Endothelial cell (in vitro differentiated cells): ENCODE measurements around the gene COL25A1. TPM values are rescaled to one million over a fixed set of nuclear protein-coding genes. Genes with fewer than 3 reads are reported as not detected.

ENCODE experiments used
- DNase-seq: peaks from one replicate; pipeline ENCODE4 v3.0.0; 2021; ENCODE audit warnings: low spot score
- H3K27ac Mint-ChIP-seq: one replicate; pipeline ENCODE4 v1.8.0; 2021; ENCODE audit warnings: mixed read lengths, inconsistent platforms; ENCODE audit not compliant: unreplicated experiment
- H3K27me3 Mint-ChIP-seq: one replicate; pipeline ENCODE4 v1.8.0; 2021; ENCODE audit warnings: mild to moderate bottlenecking, moderate library complexity, mixed read lengths, inconsistent platforms; ENCODE audit not compliant: unreplicated experiment
- H3K36me3 Mint-ChIP-seq: one replicate; pipeline ENCODE4 v1.8.0; 2021; ENCODE audit warnings: mild to moderate bottlenecking, low read depth, mixed read lengths, inconsistent platforms; ENCODE audit not compliant: unreplicated experiment
- H3K4me1 Mint-ChIP-seq: one replicate; pipeline ENCODE4 v1.8.0; 2021; ENCODE audit warnings: mild to moderate bottlenecking, mixed read lengths, inconsistent platforms; ENCODE audit not compliant: unreplicated experiment
- H3K4me3 Mint-ChIP-seq: one replicate; pipeline ENCODE4 v1.8.0; 2021; ENCODE audit warnings: mild to moderate bottlenecking, mixed read lengths, inconsistent platforms; ENCODE audit not compliant: unreplicated experiment
- H3K9me3 Mint-ChIP-seq: one replicate; pipeline ENCODE4 v1.8.0; 2021; ENCODE audit warnings: mixed read lengths, inconsistent platforms; ENCODE audit not compliant: unreplicated experiment
- total RNA-seq: library from RNA; stranded (reverse); fragmentation: NEBNext Ultra II Directional; extraction: Animal tissue kit (Norgen Biotek cat#: 25700); gene quantifications from one replicate; pipeline ENCODE4 v1.2.1, GENCODE V29; 2021; ENCODE audit not compliant: unreplicated experiment
- TF ChIP-seq, protein P1 (sequence below): fragments of 200-600 bp; sonication (generic); IDR thresholded peaks from one replicate; pipeline ENCODE4 v1.5.0; 2021; ENCODE audit warnings: antibody characterized with exemption; ENCODE audit not compliant: unreplicated experiment

The COL25A1 gene
- total RNA-seq, 1 donor from 2014 or later = 22.7 TPM

DNA sequence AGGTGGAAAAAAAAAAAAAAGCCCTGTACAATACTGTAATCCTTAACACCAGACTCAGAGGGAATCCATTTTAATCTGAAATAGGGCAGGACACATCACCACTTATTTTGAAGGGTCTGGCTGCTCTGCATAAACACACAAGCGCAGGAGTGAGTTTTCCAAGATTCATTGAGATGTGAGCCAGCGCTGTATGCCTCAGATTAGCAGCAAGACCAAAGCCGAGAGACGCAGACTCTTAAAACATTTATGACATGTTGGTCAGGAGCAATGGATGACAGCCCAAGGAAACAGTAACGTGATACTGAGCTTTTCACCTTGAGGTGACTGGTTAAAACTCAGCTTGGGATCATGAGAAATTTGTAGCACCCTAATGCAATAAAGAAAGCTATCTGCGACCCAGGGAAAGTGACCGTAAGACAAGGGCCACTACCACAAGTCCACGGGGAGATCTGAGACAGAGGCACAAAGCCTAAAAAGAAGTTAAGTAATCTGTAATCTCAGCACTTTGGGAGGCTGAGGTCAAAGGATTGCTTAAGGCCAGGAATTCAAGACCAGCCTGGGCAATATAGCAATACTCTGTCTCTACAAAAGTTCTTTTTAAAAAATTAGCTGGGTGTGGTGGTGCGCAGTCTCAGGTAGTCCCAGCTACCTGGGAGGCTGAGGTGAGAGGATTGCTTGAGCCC, 210.6 kb downstream of the COL25A1 start:
- no peak for DNase-seq

GRCh38 chr4:109083911-109084310, 218.5 kb downstream of the COL25A1 start:
- H3K4me3 Mint-ChIP-seq = no peak overlapping the region
- TF ChIP-seq, protein P1, sequence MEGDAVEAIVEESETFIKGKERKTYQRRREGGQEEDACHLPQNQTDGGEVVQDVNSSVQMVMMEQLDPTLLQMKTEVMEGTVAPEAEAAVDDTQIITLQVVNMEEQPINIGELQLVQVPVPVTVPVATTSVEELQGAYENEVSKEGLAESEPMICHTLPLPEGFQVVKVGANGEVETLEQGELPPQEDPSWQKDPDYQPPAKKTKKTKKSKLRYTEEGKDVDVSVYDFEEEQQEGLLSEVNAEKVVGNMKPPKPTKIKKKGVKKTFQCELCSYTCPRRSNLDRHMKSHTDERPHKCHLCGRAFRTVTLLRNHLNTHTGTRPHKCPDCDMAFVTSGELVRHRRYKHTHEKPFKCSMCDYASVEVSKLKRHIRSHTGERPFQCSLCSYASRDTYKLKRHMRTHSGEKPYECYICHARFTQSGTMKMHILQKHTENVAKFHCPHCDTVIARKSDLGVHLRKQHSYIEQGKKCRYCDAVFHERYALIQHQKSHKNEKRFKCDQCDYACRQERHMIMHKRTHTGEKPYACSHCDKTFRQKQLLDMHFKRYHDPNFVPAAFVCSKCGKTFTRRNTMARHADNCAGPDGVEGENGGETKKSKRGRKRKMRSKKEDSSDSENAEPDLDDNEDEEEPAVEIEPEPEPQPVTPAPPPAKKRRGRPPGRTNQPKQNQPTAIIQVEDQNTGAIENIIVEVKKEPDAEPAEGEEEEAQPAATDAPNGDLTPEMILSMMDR = no peak
- H3K36me3 Mint-ChIP-seq = no peaks in the 10 kb centered on the region
- no peaks in the 10 kb centered on the region for H3K9me3 Mint-ChIP-seq
- no peaks in the 10 kb centered on the region for H3K27me3 Mint-ChIP-seq
- peaks cover 5% of the 10 kb centered on the region for H3K4me1 Mint-ChIP-seq
- H3K27ac Mint-ChIP-seq = no peak overlapping the region
- DNase-seq = no peak

More for the DNA sequence above, 210.6 kb downstream of the COL25A1 start:
- H3K27ac Mint-ChIP-seq = no peak overlapping the region
- no peaks in the 10 kb centered on the region for H3K9me3 Mint-ChIP-seq
- TF ChIP-seq, protein P1 = no peak
- H3K27me3 Mint-ChIP-seq = no peaks in the 10 kb centered on the region
- no peaks in the 10 kb centered on the region for H3K36me3 Mint-ChIP-seq
- H3K4me3 Mint-ChIP-seq = no peak overlapping the region
- peaks cover 3% of the 10 kb centered on the region for H3K4me1 Mint-ChIP-seq

DNA sequence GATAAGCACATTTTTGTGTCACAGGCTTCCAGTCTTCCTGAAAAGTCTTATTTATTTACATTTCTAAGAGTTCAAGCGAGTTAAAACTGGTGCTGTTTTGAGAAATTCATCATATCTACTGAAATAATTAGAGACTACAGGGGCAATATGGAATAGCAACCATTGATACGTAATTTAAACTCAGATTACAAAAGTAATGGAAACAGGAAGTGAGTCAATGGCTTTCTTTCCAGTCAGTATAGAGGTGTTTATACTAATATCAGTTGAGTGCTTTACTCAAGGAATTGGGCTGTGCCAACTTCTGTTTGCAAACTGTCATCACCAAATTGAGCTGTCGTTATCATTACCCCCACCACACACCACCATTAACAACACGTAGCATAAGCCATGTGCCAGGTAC, 222.7 kb downstream of the COL25A1 start:
- H3K36me3 Mint-ChIP-seq = no peaks in the 10 kb centered on the region
- TF ChIP-seq, protein P1 = no peak
- H3K4me3 Mint-ChIP-seq = no peak overlapping the region
- no peak for DNase-seq
- no peaks in the 10 kb centered on the region for H3K9me3 Mint-ChIP-seq
- no peak overlapping the region for H3K27ac Mint-ChIP-seq
- peaks cover 9% of the 10 kb centered on the region for H3K4me1 Mint-ChIP-seq
- no peaks in the 10 kb centered on the region for H3K27me3 Mint-ChIP-seq

- H3K4me1 Mint-ChIP-seq = peaks cover 9% of the 10 kb centered on the region
- no peak overlapping the region for H3K4me3 Mint-ChIP-seq
- no peak for DNase-seq
- TF ChIP-seq, protein P1 = no peak
- H3K27me3 Mint-ChIP-seq = no peaks in the 10 kb centered on the region
- H3K9me3 Mint-ChIP-seq = no peaks in the 10 kb centered on the region
- H3K27ac Mint-ChIP-seq = no peak overlapping the region
- no peaks in the 10 kb centered on the region for H3K36me3 Mint-ChIP-seq
Observed at GRCh38 chr4:109079201-109079600, 223.3 kb downstream of the COL25A1 start.

DNA sequence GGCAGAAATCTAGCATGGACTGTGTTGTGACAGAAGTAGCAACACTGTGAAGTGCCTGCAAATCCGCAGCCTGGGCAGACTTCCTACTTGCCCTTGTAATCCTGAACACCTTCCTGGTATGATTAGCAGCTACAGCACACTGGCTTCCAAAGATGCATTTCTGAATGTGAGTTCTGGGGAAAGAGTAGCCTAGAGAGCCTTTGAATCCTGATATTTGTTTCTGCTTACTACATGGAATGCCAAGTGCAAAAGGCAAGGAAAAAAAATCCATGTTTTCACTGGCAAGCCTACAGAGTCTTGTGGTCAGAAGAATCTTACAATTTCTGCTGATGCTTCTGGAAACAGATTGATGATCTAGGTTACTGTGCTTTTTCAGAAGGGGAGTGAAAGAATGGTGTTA, 223.7 kb downstream of the COL25A1 start:
- H3K27ac Mint-ChIP-seq = no peak overlapping the region
- H3K27me3 Mint-ChIP-seq = no peaks in the 10 kb centered on the region
- no peaks in the 10 kb centered on the region for H3K9me3 Mint-ChIP-seq
- H3K4me3 Mint-ChIP-seq = no peak overlapping the region
- H3K36me3 Mint-ChIP-seq = no peaks in the 10 kb centered on the region
- TF ChIP-seq, protein P1 = no peak
- DNase-seq = no peak
- H3K4me1 Mint-ChIP-seq = peaks cover 9% of the 10 kb centered on the region
